ENCODE results near the gene PKN1.

Gene PKN1

DNA sequence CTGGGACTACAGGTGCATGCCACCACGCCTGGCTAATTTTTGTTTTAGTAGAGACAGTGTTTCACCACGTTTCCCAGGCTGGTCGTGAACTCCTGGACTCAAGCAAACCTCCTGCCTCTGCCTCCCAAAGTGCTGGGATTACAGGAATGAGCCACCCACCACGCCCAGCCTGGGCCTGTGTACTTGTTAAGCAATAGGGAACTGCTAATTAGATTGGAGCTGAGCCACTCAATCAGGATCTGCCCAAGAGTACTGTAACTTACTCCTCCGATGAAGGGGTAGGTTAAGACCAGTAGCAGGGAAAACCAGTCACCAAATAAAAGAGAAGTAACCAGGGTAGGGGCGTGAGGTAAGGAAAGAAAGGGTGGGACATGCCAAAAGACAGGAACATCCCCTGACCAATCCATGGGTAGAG lies 16.3 kb upstream of the PKN1 start:
- Histone ChIP-seq H3K9ac (ENCODE audit: insufficient read length) (peak overlapping the region; percentile 28), H3K4me3 (peak overlapping the region; percentile 100), H3K9me3 (ENCODE audit: low read depth, low read length) (no peaks in the 10 kb centered on the region), H3K36me3 (ENCODE audit: insufficient read depth, low read length) (peaks cover 47% of the 10 kb centered on the region), H3K27ac (0 out of 2 replicates have a peak overlapping the region, but pooled peaks have one; percentile 31)
- TF ChIP-seq FOXP2 (optimal IDR thresholded peaks at IDR 0.05; ENCODE audit: control extremely low read depth, extremely low read length, insufficient read depth): no peak
- no peak for TF ChIP-seq EZH2 (IDR thresholded peaks at IDR 0.05)
- TF ChIP-seq POLR2AphosphoS5 (IDR thresholded peaks at IDR 0.05; ENCODE audit: borderline replicate concordance, low read depth, low read length): no peak
- DNase-seq (ENCODE audit: low read depth, low spot score): no peak

DNA sequence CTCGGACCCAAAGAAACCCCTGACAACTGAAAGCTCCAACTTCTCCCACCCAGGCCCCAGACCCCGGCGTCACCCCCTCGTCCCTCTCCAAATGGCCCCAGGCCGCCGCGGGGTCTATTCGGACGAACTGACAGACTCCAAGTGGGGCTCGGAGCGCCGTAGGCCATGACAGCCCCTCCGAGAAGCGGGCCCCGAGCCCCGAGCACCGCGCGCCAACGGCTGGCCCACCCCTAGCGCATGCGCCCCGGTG lies 14.3 kb upstream of the PKN1 start:
- Histone ChIP-seq H3K36me3 (ENCODE audit: insufficient read depth, low read length) (peaks cover 27% of the 10 kb centered on the region), H3K4me3 (peak overlapping the region; percentile 100), H3K9me3 (ENCODE audit: low read depth, low read length) (no peaks in the 10 kb centered on the region), H3K9ac (ENCODE audit: insufficient read length) (peak overlapping the region; percentile 98), H3K27ac (peak overlapping the region; percentile 95)
- no peak for DNase-seq (ENCODE audit: low read depth, low spot score)
- TF ChIP-seq EZH2 (IDR thresholded peaks at IDR 0.05) (no peak), FOXP2 (optimal IDR thresholded peaks at IDR 0.05; ENCODE audit: control extremely low read depth, extremely low read length, insufficient read depth) (no peak), POLR2AphosphoS5 (IDR thresholded peaks at IDR 0.05; ENCODE audit: borderline replicate concordance, low read depth, low read length) (no peak)

DNA sequence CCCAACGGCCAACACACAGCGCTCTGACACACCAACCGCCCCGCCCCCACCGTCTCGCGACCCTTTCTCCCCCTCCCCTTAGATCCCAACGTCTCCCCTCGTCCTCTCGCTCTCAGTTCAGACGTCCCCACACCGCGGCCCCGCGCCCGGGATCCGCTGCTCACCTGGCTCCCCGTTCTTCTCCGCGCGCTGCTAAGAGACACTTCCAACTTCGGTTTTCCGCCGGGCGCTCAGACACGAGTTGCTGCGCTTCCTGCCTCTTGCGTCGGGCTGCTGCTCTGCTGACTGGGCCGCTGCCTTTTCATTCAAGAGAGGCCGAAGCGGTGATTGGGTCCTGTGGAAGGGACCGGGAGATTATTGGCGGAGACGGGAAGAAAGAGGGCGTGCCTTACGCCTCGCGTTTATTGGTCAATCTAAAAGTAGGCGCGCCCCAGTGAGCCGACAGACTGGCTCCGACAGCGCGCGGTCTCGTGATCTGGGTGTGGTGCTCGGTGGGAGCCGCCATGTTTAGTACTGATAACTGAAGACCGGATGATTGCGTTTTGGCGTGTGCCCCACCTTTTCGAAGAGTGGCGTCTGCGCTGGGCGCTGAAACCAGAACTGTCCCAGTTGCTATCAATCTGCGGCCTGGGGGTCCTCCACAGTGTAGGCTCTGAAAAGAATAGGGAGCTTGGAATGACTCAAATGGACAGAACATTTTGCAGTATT lies 13.8 kb upstream of the PKN1 start, which contains the start of gene DDX39A:
DDX39A (minus strand) TSS at position 236 of the 708 bp plus-strand sequence. CDS start 6,121 bp downstream, outside the sequence.
- Histone ChIP-seq H3K9ac (ENCODE audit: insufficient read length) (peak within 1 kb of the TSS; percentile 98), H3K36me3 (ENCODE audit: insufficient read depth, low read length) (peaks cover 25% of the 10 kb centered on the region), H3K27ac (peak within 1 kb of the TSS; percentile 95), H3K4me3 (peak within 1 kb of the TSS; percentile 100), H3K9me3 (ENCODE audit: low read depth, low read length) (no peaks in the 10 kb centered on the region)
- peak; percentile 96 for DNase-seq (ENCODE audit: low read depth, low spot score)
- TF ChIP-seq EZH2 (IDR thresholded peaks at IDR 0.05): no peak
- TF ChIP-seq POLR2AphosphoS5 (IDR thresholded peaks at IDR 0.05; ENCODE audit: borderline replicate concordance, low read depth, low read length): peak; percentile 95

GRCh38 chr19:14425696-14426138 lies 7.4 kb upstream of the PKN1 start:
- no peak for DNase-seq (ENCODE audit: low read depth, low spot score)

DNA sequence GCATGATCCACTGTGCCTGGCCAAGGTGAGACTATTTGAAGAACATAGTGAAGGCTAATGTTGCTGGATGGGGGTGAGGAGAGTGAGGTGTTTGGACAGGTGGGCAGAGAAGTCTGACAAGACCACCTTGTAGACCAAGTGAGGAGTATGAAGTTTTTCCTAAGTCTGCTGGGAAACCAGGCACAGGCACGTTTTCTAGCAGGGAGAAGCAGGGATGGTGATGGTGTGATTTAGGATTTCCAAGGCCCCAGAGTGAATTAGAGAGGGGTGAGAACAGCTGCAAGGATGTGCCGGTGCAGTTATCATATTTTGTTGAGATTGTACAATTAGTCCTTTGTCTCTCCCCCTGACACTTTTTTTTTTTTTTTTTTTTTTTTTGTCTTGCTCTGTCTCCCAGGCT lies 5.6 kb upstream of the PKN1 start:
- no peak for TF ChIP-seq FOXP2 (optimal IDR thresholded peaks at IDR 0.05; ENCODE audit: control extremely low read depth, extremely low read length, insufficient read depth)
- no peak for TF ChIP-seq EZH2 (IDR thresholded peaks at IDR 0.05)
- no peak for TF ChIP-seq POLR2AphosphoS5 (IDR thresholded peaks at IDR 0.05; ENCODE audit: borderline replicate concordance, low read depth, low read length)
- no peak overlapping the region for H3K4me3 ChIP-seq
- DNase-seq (ENCODE audit: low read depth, low spot score): no peak
- no peak overlapping the region for H3K27ac ChIP-seq
- no peaks in the 10 kb centered on the region for H3K36me3 ChIP-seq (ENCODE audit: insufficient read depth, low read length)
- no peaks in the 10 kb centered on the region for H3K9me3 ChIP-seq (ENCODE audit: low read depth, low read length)
- no peak overlapping the region for H3K9ac ChIP-seq (ENCODE audit: insufficient read length)

More at GRCh38 chr19:14425696-14426138, 7.4 kb upstream of the PKN1 start:
- TF ChIP-seq EZH2 (IDR thresholded peaks at IDR 0.05) (no peak), FOXP2 (optimal IDR thresholded peaks at IDR 0.05; ENCODE audit: control extremely low read depth, extremely low read length, insufficient read depth) (no peak), POLR2AphosphoS5 (IDR thresholded peaks at IDR 0.05; ENCODE audit: borderline replicate concordance, low read depth, low read length) (no peak)
- no peak overlapping the region for H3K9ac ChIP-seq (ENCODE audit: insufficient read length)
- H3K27ac ChIP-seq: no peak overlapping the region
- H3K9me3 ChIP-seq (ENCODE audit: low read depth, low read length): no peaks in the 10 kb centered on the region
- no peaks in the 10 kb centered on the region for H3K36me3 ChIP-seq (ENCODE audit: insufficient read depth, low read length)
- no peak overlapping the region for H3K4me3 ChIP-seq

GRCh38 chr19:14428882-14429416 lies 4.2 kb upstream of the PKN1 start:
- no peak overlapping the region for H3K9ac ChIP-seq (ENCODE audit: insufficient read length)
- no peak for DNase-seq (ENCODE audit: low read depth, low spot score)
- H3K36me3 ChIP-seq (ENCODE audit: insufficient read depth, low read length): no peaks in the 10 kb centered on the region
- H3K9me3 ChIP-seq (ENCODE audit: low read depth, low read length): no peaks in the 10 kb centered on the region
- no peak overlapping the region for H3K4me3 ChIP-seq
- H3K27ac ChIP-seq: no peak overlapping the region
- TF ChIP-seq EZH2 (IDR thresholded peaks at IDR 0.05) (no peak), POLR2AphosphoS5 (IDR thresholded peaks at IDR 0.05; ENCODE audit: borderline replicate concordance, low read depth, low read length) (no peak), FOXP2 (optimal IDR thresholded peaks at IDR 0.05; ENCODE audit: control extremely low read depth, extremely low read length, insufficient read depth) (no peak)

DNA sequence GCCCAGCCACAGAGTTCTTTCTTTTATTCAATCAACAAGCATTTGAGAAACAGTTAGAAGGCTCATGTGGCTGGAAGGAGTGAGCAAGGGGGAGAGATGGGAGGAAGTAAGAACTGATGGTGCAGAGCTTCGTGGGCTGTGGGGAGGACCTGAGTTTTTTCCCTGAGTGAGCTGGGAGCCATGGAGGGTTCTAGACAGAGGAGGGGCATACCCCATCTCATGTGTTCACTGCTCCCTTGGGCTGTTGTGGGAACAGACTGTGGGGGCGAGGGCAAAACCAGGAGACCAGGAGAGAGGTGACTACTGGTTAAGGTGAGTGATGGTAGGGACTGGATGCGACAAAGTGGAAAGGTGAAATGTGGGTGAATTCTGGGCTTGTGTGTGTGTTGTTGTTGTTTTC lies 2.4 kb upstream of the PKN1 start:
- no peak for TF ChIP-seq POLR2AphosphoS5 (IDR thresholded peaks at IDR 0.05; ENCODE audit: borderline replicate concordance, low read depth, low read length)
- Histone ChIP-seq H3K9ac (ENCODE audit: insufficient read length) (no peak overlapping the region), H3K36me3 (ENCODE audit: insufficient read depth, low read length) (no peaks in the 10 kb centered on the region), H3K27ac (no peak overlapping the region), H3K9me3 (ENCODE audit: low read depth, low read length) (no peaks in the 10 kb centered on the region), H3K4me3 (no peak overlapping the region)
- DNase-seq (ENCODE audit: low read depth, low spot score): no peak

DNA sequence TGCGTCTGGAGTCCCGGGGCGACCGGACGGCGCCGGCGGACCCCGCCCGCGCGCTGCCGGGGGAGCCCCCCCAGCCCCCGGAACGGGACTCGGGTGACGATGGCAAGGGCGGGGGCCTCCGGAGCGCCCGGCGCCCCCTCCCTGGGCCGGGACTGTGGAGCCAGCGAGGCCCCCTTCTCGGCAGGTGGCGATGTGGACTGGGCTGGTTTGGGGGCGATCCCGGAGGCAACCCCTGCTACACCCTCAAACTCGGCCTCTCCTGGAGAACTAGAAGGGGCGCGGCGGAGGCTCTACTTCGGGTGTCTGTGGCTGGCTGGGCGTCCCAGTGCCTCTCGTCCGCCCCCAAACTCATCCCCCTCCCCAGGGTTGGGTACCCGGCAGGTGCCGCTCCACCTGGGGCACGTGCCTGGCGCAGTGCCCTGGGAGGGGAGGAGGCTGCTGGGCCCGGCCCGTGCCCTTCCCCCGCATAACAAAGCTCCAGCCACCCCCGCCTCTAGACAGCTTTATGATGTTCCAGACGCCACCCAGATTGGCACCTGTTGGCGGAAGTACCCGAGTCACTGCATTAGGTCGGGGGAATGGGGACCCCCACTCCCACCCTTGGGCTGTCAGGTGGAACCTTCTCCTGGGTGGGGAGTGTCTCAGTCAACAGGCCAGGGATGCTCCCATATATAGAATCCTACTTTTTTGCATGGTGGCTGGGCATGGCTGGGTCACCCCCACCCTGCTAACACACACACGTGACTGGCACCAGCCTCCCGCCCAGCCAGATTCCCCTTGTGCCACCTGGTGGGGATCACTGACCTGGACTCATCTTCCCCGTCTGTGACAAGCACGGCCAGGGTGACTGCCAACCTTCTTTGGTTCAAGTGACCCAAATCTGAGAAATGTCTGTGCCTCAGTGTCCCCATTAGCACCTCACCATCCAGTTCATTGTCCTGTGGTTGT lies 722 bp downstream of the PKN1 start:
- Histone ChIP-seq H3K9me3 (ENCODE audit: low read depth, low read length) (no peaks in the 10 kb centered on the region), H3K27ac (no peak overlapping the region), H3K9ac (ENCODE audit: insufficient read length) (peak overlapping the region; percentile 81), H3K4me3 (peak overlapping the region; percentile 89), H3K36me3 (ENCODE audit: insufficient read depth, low read length) (no peaks in the 10 kb centered on the region)
- DNase-seq (ENCODE audit: low read depth, low spot score): no peak
- TF ChIP-seq POLR2AphosphoS5 (IDR thresholded peaks at IDR 0.05; ENCODE audit: borderline replicate concordance, low read depth, low read length): no peak
- TF ChIP-seq FOXP2 (optimal IDR thresholded peaks at IDR 0.05; ENCODE audit: control extremely low read depth, extremely low read length, insufficient read depth): no peak
- no peak for TF ChIP-seq EZH2 (IDR thresholded peaks at IDR 0.05)

All from SK-N-MC (cell line).